GM23338 (cell line): Measurements from ENCODE around the gene PEAK3. TPM values are rescaled to one million over a fixed set of nuclear protein-coding genes. Genes with fewer than 3 reads are reported as not detected.

Experiments used
- ATAC-seq: fragments of 200-7000 bp; cut with Tn5 transposase; 3 replicates; pipeline ENCODE4 v1.9.1; 2020
- DNase-seq: peaks from one replicate; pipeline ENCODE4 v3.0.0-alpha.2; 2015; ENCODE audit warnings: low spot score
- H2AFZ ChIP-seq: fragments of 200-600 bp; sonication (generic); 2 replicates; pipeline ENCODE4 v1.8.0; 2016; ENCODE audit warnings: antibody characterized with exemption, mild to moderate bottlenecking, moderate library complexity
- H3F3A ChIP-seq: fragments of 200-600 bp; sonication (generic); replicated peaks from 2 replicates; pipeline ENCODE4 v1.8.0; 2017; ENCODE audit warnings: antibody characterized with exemption, mixed run types, low read depth
- H3K27ac ChIP-seq: fragments of 200-600 bp; sonication (generic); 2 replicates; pipeline ENCODE4 v1.6.1; 2016; ENCODE audit warnings: low read depth
- H3K27me3 ChIP-seq: fragments of 200-600 bp; sonication (generic); 2 replicates; pipeline ENCODE4 v1.8.0; 2016; ENCODE audit warnings: mild to moderate bottlenecking, mixed run types, moderate library complexity; ENCODE audit not compliant: insufficient read depth
- H3K36me3 ChIP-seq: fragments of 200-600 bp; sonication (generic); 2 replicates; pipeline ENCODE4 v1.8.0; 2016; ENCODE audit warnings: mild to moderate bottlenecking; ENCODE audit not compliant: insufficient read depth
- H3K4me1 ChIP-seq: fragments of 200-600 bp; sonication (generic); 2 replicates; pipeline ENCODE4 v1.8.0; 2016; ENCODE audit warnings: mild to moderate bottlenecking, moderate library complexity; ENCODE audit not compliant: insufficient read depth
- H3K4me2 ChIP-seq: fragments of 200-600 bp; sonication (generic); 2 replicates; pipeline ENCODE4 v1.7.1; 2017; ENCODE audit warnings: mixed run types
- H3K4me3 ChIP-seq: fragments of 200-600 bp; sonication (generic); 2 replicates; pipeline ENCODE4 v1.6.1; 2016; ENCODE audit warnings: mixed run types
- H3K79me2 ChIP-seq: fragments of 200-600 bp; sonication (generic); replicated peaks from 2 replicates; pipeline ENCODE4 v1.8.0; 2017; ENCODE audit warnings: mild to moderate bottlenecking; ENCODE audit not compliant: insufficient read depth
- H3K9me2 ChIP-seq: fragments of 200-600 bp; sonication (generic); 2 replicates; pipeline ENCODE4 v1.8.0; 2017; ENCODE audit not compliant: insufficient read depth
- H4K20me1 ChIP-seq: fragments of 200-600 bp; sonication (generic); replicated peaks from 2 replicates; pipeline ENCODE4 v1.8.0; 2017; ENCODE audit warnings: mild to moderate bottlenecking; ENCODE audit not compliant: insufficient read depth
- H3K27ac Mint-ChIP-seq: 2 replicates; pipeline ENCODE4 v1.8.0; 2020; ENCODE audit warnings: inconsistent platforms, mild to moderate bottlenecking, moderate library complexity, mixed read lengths
- H3K27me3 Mint-ChIP-seq: 3 replicates; pipeline ENCODE4 v1.8.0; 2022; ENCODE audit warnings: low read depth, mild to moderate bottlenecking, moderate library complexity, mixed read lengths, inconsistent platforms; ENCODE audit not compliant: insufficient read depth, poor library complexity
- H3K36me3 Mint-ChIP-seq: 3 replicates; pipeline ENCODE4 v1.8.0; 2021; ENCODE audit warnings: low read depth, mild to moderate bottlenecking, inconsistent platforms, moderate library complexity, mixed read lengths
- H3K4me1 Mint-ChIP-seq: 3 replicates; pipeline ENCODE4 v1.8.0; 2020; ENCODE audit warnings: mild to moderate bottlenecking, inconsistent platforms, mixed read lengths
- H3K4me3 Mint-ChIP-seq: 3 replicates; pipeline ENCODE4 v1.8.0; 2021; ENCODE audit warnings: moderate library complexity, mild to moderate bottlenecking, inconsistent platforms, mixed read lengths
- H3K9me3 Mint-ChIP-seq: 3 replicates; pipeline ENCODE4 v1.8.0; 2020; ENCODE audit warnings: moderate library complexity, mild to moderate bottlenecking, inconsistent platforms, mixed read lengths
- CREB1 ChIP-seq: fragments of 250-450 bp; sonication (Bioruptor Pico); IDR thresholded peaks from 2 replicates; pipeline ENCODE4 v1.5.0; 2020; ENCODE audit warnings: low read depth, mild to moderate bottlenecking, moderate library complexity
- ETS1 ChIP-seq: IDR thresholded peaks from 2 replicates; pipeline ENCODE4 v1.6.1; 2016; ENCODE audit warnings: antibody characterized with exemption
- EZH2 ChIP-seq: fragments of 200-600 bp; sonication (generic); IDR thresholded peaks from one replicate; pipeline ENCODE4 v1.8.0; 2017; ENCODE audit warnings: antibody characterized with exemption, mild to moderate bottlenecking, low read depth; ENCODE audit not compliant: unreplicated experiment
- EZH2phosphoT487 ChIP-seq: fragments of 200-600 bp; sonication (generic); IDR thresholded peaks from one replicate; pipeline ENCODE4 v1.8.1; 2018; ENCODE audit warnings: antibody characterized with exemption; ENCODE audit not compliant: unreplicated experiment
- JUNB ChIP-seq: IDR thresholded peaks from one replicate; pipeline ENCODE4 v1.6.1; 2016; ENCODE audit warnings: antibody characterized with exemption; ENCODE audit not compliant: unreplicated experiment
- NANOG ChIP-seq: IDR thresholded peaks from 2 replicates; pipeline ENCODE4 v1.6.1; 2016; ENCODE audit warnings: antibody characterized with exemption, borderline replicate concordance
- POLR2AphosphoS5 ChIP-seq: IDR thresholded peaks from 2 replicates; pipeline ENCODE4 v1.6.1; 2016; ENCODE audit warnings: antibody characterized with exemption, low read depth
- REST ChIP-seq: IDR thresholded peaks from one replicate; pipeline ENCODE4 v1.6.1; 2018; ENCODE audit warnings: antibody characterized with exemption; ENCODE audit not compliant: unreplicated experiment
- STAT1 ChIP-seq: IDR thresholded peaks from one replicate; pipeline ENCODE4 v1.6.1; 2016; ENCODE audit warnings: antibody characterized with exemption; ENCODE audit not compliant: unreplicated experiment
- ZNF114 ChIP-seq: fragments of 250-450 bp; sonication (Bioruptor Pico); IDR thresholded peaks from 2 replicates; pipeline ENCODE4 v1.5.0; 2020; ENCODE audit warnings: mild to moderate bottlenecking, moderate library complexity
- ZNF331 ChIP-seq: fragments of 250-450 bp; sonication (Bioruptor Pico); IDR thresholded peaks from 2 replicates; pipeline ENCODE4 v1.5.0; 2020; ENCODE audit warnings: low read depth, mild to moderate bottlenecking, moderate library complexity
- ZNF462 ChIP-seq: fragments of 250-450 bp; sonication (Bioruptor Pico); IDR thresholded peaks from 2 replicates; pipeline ENCODE4 v1.5.0; 2020; ENCODE audit warnings: mild to moderate bottlenecking, moderate library complexity
- polyA plus RNA-seq: library from polyadenylated mRNA; unstranded; fragments of >200 nt; fragmentation: Nextera tagmentation; extraction: Ambion mirVana; gene quantifications from 2 replicates; pipeline ENCODE4 v1.2.1, GENCODE V29; 2016
- total RNA-seq: library from RNA; depleted of rRNA; stranded (reverse); fragments of >200 nt; shearing (Covaris generic); gene quantifications from 2 replicates; pipeline ENCODE4 v1.2.3, GENCODE V29; 2014
- TF ChIP-seq, protein P1 (sequence below), 2 experiments: fragments of 200-600 bp in 1 of 2; sonication (generic) in 1 of 2; conservative IDR thresholded peaks; 2 replicates each; pipeline versions ENCODE4 v1.5.1 to v1.6.1; 2016 to 2017; ENCODE audit warnings: antibody characterized with exemption in 2 of 2, low read depth in 2 of 2, mild to moderate bottlenecking in 2 of 2, moderate library complexity in 1 of 2

PEAK3 gene
- total and polyA plus RNA-seq, 2 experiments from 2014 or later = not detected

DNA sequence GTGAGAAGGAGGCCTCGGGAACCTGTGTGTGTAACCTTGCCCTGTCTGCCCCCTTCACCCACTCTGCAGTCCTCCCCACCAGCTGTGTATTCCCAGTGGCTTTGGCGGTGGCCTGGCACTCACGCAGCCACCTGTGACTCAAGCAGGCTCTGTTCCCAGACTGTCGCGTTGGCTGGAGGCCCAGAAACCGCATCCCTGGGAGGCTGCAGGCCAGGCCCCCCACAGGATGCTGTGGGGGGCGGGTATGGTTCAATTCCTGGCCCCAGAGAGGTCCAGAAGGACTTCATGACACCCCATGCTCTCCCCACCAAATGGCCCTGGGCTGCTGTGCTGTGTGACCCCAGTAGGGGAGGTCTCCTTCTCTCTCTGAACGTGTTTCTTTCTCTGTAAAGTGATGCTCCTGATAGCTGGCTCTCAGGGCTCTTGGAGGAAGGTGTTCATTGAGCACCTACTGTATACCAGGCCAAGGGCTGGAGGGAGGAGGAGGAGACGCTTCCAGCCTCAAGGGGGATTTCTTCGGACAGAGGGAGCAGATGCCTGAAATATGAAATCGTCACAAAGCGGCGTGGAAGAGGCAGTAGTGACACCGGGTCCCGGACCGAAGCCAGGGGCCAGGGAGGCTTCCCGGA is 27.9 kb upstream of the PEAK3 start:
- TF ChIP-seq STAT1 (no peak), POLR2AphosphoS5 (no peak), CREB1 (CRISPR knock-in tag) (no peak), ZNF462 (CRISPR knock-in tag) (no peak), ZNF114 (CRISPR knock-in tag) (no peak), EZH2 (no peak), EZH2phosphoT487 (no peak), ZNF331 (no peak), JUNB (no peak), ETS1 (no peak), REST (no peak), NANOG (no peak)
- TF ChIP-seq, protein P1, sequence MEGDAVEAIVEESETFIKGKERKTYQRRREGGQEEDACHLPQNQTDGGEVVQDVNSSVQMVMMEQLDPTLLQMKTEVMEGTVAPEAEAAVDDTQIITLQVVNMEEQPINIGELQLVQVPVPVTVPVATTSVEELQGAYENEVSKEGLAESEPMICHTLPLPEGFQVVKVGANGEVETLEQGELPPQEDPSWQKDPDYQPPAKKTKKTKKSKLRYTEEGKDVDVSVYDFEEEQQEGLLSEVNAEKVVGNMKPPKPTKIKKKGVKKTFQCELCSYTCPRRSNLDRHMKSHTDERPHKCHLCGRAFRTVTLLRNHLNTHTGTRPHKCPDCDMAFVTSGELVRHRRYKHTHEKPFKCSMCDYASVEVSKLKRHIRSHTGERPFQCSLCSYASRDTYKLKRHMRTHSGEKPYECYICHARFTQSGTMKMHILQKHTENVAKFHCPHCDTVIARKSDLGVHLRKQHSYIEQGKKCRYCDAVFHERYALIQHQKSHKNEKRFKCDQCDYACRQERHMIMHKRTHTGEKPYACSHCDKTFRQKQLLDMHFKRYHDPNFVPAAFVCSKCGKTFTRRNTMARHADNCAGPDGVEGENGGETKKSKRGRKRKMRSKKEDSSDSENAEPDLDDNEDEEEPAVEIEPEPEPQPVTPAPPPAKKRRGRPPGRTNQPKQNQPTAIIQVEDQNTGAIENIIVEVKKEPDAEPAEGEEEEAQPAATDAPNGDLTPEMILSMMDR (conservative IDR thresholded peaks at IDR 0.05; ENCODE audit: low read depth in 2 of 2) = no peak
- H3K4me3 ChIP-seq = no peak overlapping the region
- no peaks in the 10 kb centered on the region for H3K4me1 ChIP-seq
- no peaks in the 10 kb centered on the region for H3F3A ChIP-seq
- no peaks in the 10 kb centered on the region for H3K9me2 ChIP-seq
- DNase-seq = no peak
- no peak overlapping the region for H3K27ac ChIP-seq
- no peak overlapping the region for H3K27ac Mint-ChIP-seq
- no peaks in the 10 kb centered on the region for H3K36me3 Mint-ChIP-seq
- no peaks in the 10 kb centered on the region; the same call in 2 of the 3 replicates for H3K9me3 Mint-ChIP-seq
- H3K27me3 Mint-ChIP-seq = peaks cover 42% of the 10 kb centered on the region
- no peak overlapping the region for H2AFZ ChIP-seq
- no peak overlapping the region for H3K4me2 ChIP-seq
- no peaks in the 10 kb centered on the region for H3K79me2 ChIP-seq
- H4K20me1 ChIP-seq = no peaks in the 10 kb centered on the region
- peaks cover 3% of the 10 kb centered on the region; the same call in 2 of the 3 replicates for H3K4me1 Mint-ChIP-seq
- peaks cover 35% of the 10 kb centered on the region for H3K27me3 ChIP-seq
- ATAC-seq = no peak
- no peaks in the 10 kb centered on the region for H3K36me3 ChIP-seq
- no peak overlapping the region for H3K4me3 Mint-ChIP-seq
